Endodermal cell (in vitro differentiated cells): ENCODE measurements around the gene TCF12. TPM values are rescaled to one million over a fixed set of nuclear protein-coding genes. Genes with fewer than 3 reads are reported as not detected.

Experiments
- DNase-seq: peaks from one replicate; pipeline ENCODE4 v3.0.0-alpha.2; 2017
- H3K27ac ChIP-seq: 2 replicates; pipeline ENCODE4 v1.5.1; 2013; ENCODE audit warnings: mild to moderate bottlenecking, low read depth, low read length, moderate library complexity
- H3K27me3 ChIP-seq: 2 replicates; pipeline ENCODE4 v1.6.1; 2013; ENCODE audit warnings: mild to moderate bottlenecking, low read length, moderate library complexity; ENCODE audit not compliant: insufficient read depth, control insufficient read depth, poor library complexity, severe bottlenecking
- H3K36me3 ChIP-seq: 2 replicates; pipeline ENCODE4 v1.7.0; 2013; ENCODE audit warnings: mild to moderate bottlenecking, low read length, moderate library complexity; ENCODE audit not compliant: control insufficient read depth, insufficient read depth
- H3K4me1 ChIP-seq: one replicate; pipeline ENCODE4 v1.7.0; 2013; ENCODE audit warnings: low read length; ENCODE audit not compliant: control insufficient read depth, insufficient read depth
- H3K4me3 ChIP-seq: 2 replicates; pipeline ENCODE4 v1.5.1; 2013; ENCODE audit warnings: mild to moderate bottlenecking, low read length, moderate library complexity
- H3K9ac ChIP-seq: 2 replicates; pipeline ENCODE4 v1.6.1; 2013; ENCODE audit warnings: mild to moderate bottlenecking, low read length, moderate library complexity; ENCODE audit not compliant: poor library complexity, severe bottlenecking; ENCODE audit errors: extremely low read depth
- H3K9me3 ChIP-seq: 2 replicates; pipeline ENCODE4 v1.6.1; 2013; ENCODE audit warnings: mild to moderate bottlenecking, low read length, moderate library complexity; ENCODE audit not compliant: control insufficient read depth
- H3K27ac Mint-ChIP-seq: 2 replicates; pipeline ENCODE4 v1.8.0; 2020; ENCODE audit warnings: mixed read lengths
- H3K27me3 Mint-ChIP-seq: 2 replicates; pipeline ENCODE4 v1.8.0; 2021; ENCODE audit warnings: mild to moderate bottlenecking, mixed read lengths; ENCODE audit not compliant: insufficient read depth
- H3K36me3 Mint-ChIP-seq: 2 replicates; pipeline ENCODE4 v1.8.0; 2020; ENCODE audit warnings: low read depth, mixed read lengths
- H3K4me1 Mint-ChIP-seq: 2 replicates; pipeline ENCODE4 v1.8.0; 2020; ENCODE audit warnings: mixed read lengths
- H3K4me3 Mint-ChIP-seq: 2 replicates; pipeline ENCODE4 v1.8.0; 2020; ENCODE audit warnings: mild to moderate bottlenecking, moderate library complexity, mixed read lengths
- H3K9me3 Mint-ChIP-seq: 2 replicates; pipeline ENCODE4 v1.8.0; 2020; ENCODE audit warnings: mild to moderate bottlenecking, mixed read lengths
- CTCF ChIP-seq: fragments of 200-600 bp; sonication (generic); conservative IDR thresholded peaks from 2 replicates; pipeline ENCODE4 v1.5.0; 2021; ENCODE audit warnings: antibody characterized with exemption, mild to moderate bottlenecking
- WGBS, 2 experiments: methylation state at CpG; one replicate each; pipeline versions ENCODE4 v1.1.5 to v1.1.7; 2013; ENCODE audit warnings: missing lambda C conversion rate in 2 of 2, mixed read lengths in 1 of 2; ENCODE audit not compliant: insufficient coverage in 1 of 2, insufficient read length in 1 of 2; 5-methylcytosine and 5-hydroxymethylcytosine counted together
- total RNA-seq, 2 donors: library from RNA; stranded (reverse); fragmentation: NEBNext Ultra II Directional in 1 of 2; extraction: Animal tissue kit (Norgen Biotek cat#: 25700) in 1 of 2; gene quantifications; 2 replicates in 1 of 2; 3 replicates in 1 of 2; pipeline ENCODE4 v1.2.1, GENCODE V29; 2021

The TCF12 gene
- total RNA-seq, 2 donors from 2014 or later: 103 to 121 TPM

- no peaks in the 10 kb centered on the region for H3K36me3 ChIP-seq
- peaks cover 5% of the 10 kb centered on the region for H3K27me3 Mint-ChIP-seq
- no peak overlapping the region for H3K9ac ChIP-seq
- no peaks in the 10 kb centered on the region for H3K27me3 ChIP-seq
- no peak overlapping the region for H3K4me3 ChIP-seq
- TF ChIP-seq CTCF: peak; percentile 17
- H3K4me1 ChIP-seq: peaks cover 3% of the 10 kb centered on the region
- H3K36me3 Mint-ChIP-seq: no peaks in the 10 kb centered on the region
- H3K9me3 ChIP-seq: no peaks in the 10 kb centered on the region
- H3K27ac Mint-ChIP-seq: peak overlapping the region; percentile 87
- H3K27ac ChIP-seq: no peak overlapping the region
- DNase-seq: no peak
- peak overlapping the region; percentile 68 for H3K4me3 Mint-ChIP-seq
- WGBS, 2 experiments: 46 to 47% methylated on average over 15 to 24 of the region's 24 CpGs
- H3K9me3 Mint-ChIP-seq: no peaks in the 10 kb centered on the region
- peaks cover 15% of the 10 kb centered on the region for H3K4me1 Mint-ChIP-seq
Observed at GRCh38 chr15:57306944-57307411, 388.5 kb downstream of the TCF12 start.

DNA sequence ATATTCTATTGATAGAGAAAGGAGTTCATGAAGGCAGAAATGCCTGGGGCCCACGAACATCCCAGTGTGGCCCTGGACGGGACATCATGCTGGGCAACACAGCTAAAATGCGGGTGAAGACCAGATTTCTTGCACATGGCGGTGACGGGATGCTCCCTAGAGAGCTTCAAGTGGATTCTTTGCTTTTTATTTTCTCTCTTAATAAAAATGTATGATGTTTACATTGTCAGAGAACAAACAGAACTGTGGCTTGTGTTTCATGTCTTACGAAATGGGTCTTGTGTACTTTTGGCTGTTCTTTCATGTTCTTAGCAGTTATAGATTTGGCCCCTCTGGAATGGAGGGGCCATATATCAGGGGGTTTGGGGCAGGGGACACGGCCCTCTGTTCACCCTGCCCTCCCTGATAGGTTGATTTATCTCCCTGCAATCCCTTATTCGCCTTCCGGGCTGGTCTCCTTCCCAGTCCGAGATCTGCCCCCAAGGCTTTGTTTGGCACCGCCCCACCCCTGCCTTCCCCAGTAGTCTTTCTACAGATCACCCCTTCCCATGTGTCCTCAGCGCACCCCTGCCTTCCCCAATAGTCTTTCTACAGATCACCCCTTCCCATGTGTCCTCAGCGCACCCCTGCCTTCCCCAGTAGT, 389.2 kb downstream of the TCF12 start:
- Mint-ChIP-seq H3K9me3 (no peaks in the 10 kb centered on the region), H3K36me3 (no peaks in the 10 kb centered on the region), H3K27me3 (peaks cover 5% of the 10 kb centered on the region), H3K4me3 (no peak overlapping the region), H3K4me1 (peaks cover 14% of the 10 kb centered on the region), H3K27ac (no peak overlapping the region)
- H3K27ac ChIP-seq: no peak overlapping the region
- H3K9me3 ChIP-seq: no peaks in the 10 kb centered on the region
- no peaks in the 10 kb centered on the region for H3K36me3 ChIP-seq
- H3K27me3 ChIP-seq: no peaks in the 10 kb centered on the region
- no peak overlapping the region for H3K9ac ChIP-seq
- no peak for TF ChIP-seq CTCF
- peak; percentile 17 for DNase-seq
- no peak overlapping the region for H3K4me3 ChIP-seq
- 93 to 100% methylated on average over 5 to 11 of the region's 13 CpGs for WGBS, 2 experiments
- H3K4me1 ChIP-seq: peaks cover 3% of the 10 kb centered on the region

GRCh38 chr15:57308170-57308545, 389.7 kb downstream of the TCF12 start:
- Histone ChIP-seq H3K27ac (no peak overlapping the region), H3K9me3 (no peaks in the 10 kb centered on the region), H3K4me1 (peaks cover 3% of the 10 kb centered on the region), H3K27me3 (no peaks in the 10 kb centered on the region), H3K36me3 (no peaks in the 10 kb centered on the region), H3K9ac (no peak overlapping the region), H3K4me3 (no peak overlapping the region)
- Mint-ChIP-seq H3K9me3 (no peaks in the 10 kb centered on the region), H3K4me1 (peaks cover 11% of the 10 kb centered on the region), H3K27ac (no peak overlapping the region), H3K27me3 (peaks cover 5% of the 10 kb centered on the region), H3K36me3 (no peaks in the 10 kb centered on the region), H3K4me3 (no peak overlapping the region)
- no peak for DNase-seq
- TF ChIP-seq CTCF: no peak
- WGBS, 2 experiments: 97% methylated on average over 3 to 5 of the region's 5 CpGs
